Mucosa of descending colon (tissue), 3 donors: ENCODE data around the gene IL17RA. TPM values are rescaled to one million over a fixed set of nuclear protein-coding genes. Genes with fewer than 3 reads are reported as not detected.

Experiments used
- ATAC-seq: fragments of 200-7000 bp; cut with Tn5 transposase; one replicate; pipeline ENCODE4 v1.9.1; 2020; ENCODE audit warnings: mild to moderate bottlenecking, moderate library complexity
- DNase-seq, 3 donors: peaks; one replicate each; pipeline ENCODE4 v3.0.0-alpha.2; 2020
- H3K36me3 ChIP-seq: fragments of 200-600 bp; one replicate; pipeline ENCODE4 v1.8.0; 2021; ENCODE audit warnings: low read depth, mild to moderate bottlenecking
- H3K4me1 ChIP-seq: fragments of 200-600 bp; one replicate; pipeline ENCODE4 v1.8.0; 2021; ENCODE audit warnings: low read depth, mild to moderate bottlenecking
- H3K4me3 ChIP-seq: fragments of 200-600 bp; one replicate; pipeline ENCODE4 v1.8.0; 2021; ENCODE audit warnings: mild to moderate bottlenecking
- H3K9me3 ChIP-seq: fragments of 200-600 bp; one replicate; pipeline ENCODE4 v1.8.0; 2021; ENCODE audit warnings: mild to moderate bottlenecking
- intact Hi-C, 2 donors: fragments of 100-400 bp; cut with DNase I in 1 of 2; cut with micrococcal nuclease in 1 of 2; formaldehyde crosslinking; loops; one replicate each; pipeline versions ENCODE4 v1.11.0 to v1.11.1; 2022; cut with DNase I, micrococcal nuclease
- total RNA-seq, 3 donors: library from RNA; stranded (reverse); fragmentation: NEBNext Ultra II Directional in 2 of 3; extraction: Animal tissue kit (Norgen Biotek cat#: 25700) in 2 of 3; gene quantifications; one replicate each; pipeline versions ENCODE4 v1.2.1 to v1.2.4, GENCODE V29; 2021 to 2023
- TF ChIP-seq, protein P1 (sequence below): fragments of 200-600 bp; IDR thresholded peaks from one replicate; pipeline ENCODE4 v1.8.0; 2022; ENCODE audit warnings: antibody characterized with exemption, mild to moderate bottlenecking
- donor health status: DM: no; HTN: no; CAD: no; lungs with moderate emphysema.
- donor health status: DM: no; HTN: no; CAD: no.
- donor health status: DM: no; HTN: yes; CAD: no.

IL17RA gene
- total RNA-seq, 3 donors from 2014 or later, result 15.4 to 21.5 (median 21.1) TPM

DNA sequence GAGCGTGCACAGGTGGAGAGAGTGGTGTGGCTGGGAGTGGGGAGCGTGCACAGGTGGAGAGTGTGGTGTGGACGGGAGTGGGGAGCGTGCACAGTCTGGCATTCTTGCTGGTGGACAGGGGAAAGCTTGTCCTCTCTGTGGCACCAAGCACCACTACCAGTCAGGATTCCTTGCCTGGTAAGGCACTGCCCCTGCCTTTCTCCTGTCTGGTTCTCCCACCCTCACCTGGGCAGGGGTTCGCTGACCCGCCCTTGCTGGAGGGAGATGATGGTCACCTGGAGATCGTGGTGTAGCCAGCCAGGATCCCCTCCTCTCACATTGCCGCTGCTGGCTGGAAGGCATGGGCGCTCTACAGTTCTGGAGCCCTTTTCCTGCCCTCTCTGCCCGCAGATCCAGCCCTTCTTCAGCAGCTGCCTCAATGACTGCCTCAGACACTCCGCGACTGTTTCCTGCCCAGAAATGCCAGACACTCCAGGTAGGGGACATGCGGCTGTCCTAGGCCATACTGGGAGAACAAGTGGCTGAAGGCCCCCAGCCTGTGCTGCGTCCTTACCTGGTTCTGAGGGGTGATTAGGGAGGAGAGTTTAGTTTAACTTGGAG lies 19.6 kb downstream of the IL17RA start:
- DNase-seq (no peak), ATAC-seq (no peak)
- TF ChIP-seq, protein P1, sequence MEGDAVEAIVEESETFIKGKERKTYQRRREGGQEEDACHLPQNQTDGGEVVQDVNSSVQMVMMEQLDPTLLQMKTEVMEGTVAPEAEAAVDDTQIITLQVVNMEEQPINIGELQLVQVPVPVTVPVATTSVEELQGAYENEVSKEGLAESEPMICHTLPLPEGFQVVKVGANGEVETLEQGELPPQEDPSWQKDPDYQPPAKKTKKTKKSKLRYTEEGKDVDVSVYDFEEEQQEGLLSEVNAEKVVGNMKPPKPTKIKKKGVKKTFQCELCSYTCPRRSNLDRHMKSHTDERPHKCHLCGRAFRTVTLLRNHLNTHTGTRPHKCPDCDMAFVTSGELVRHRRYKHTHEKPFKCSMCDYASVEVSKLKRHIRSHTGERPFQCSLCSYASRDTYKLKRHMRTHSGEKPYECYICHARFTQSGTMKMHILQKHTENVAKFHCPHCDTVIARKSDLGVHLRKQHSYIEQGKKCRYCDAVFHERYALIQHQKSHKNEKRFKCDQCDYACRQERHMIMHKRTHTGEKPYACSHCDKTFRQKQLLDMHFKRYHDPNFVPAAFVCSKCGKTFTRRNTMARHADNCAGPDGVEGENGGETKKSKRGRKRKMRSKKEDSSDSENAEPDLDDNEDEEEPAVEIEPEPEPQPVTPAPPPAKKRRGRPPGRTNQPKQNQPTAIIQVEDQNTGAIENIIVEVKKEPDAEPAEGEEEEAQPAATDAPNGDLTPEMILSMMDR, result no peak
- Histone ChIP-seq H3K36me3 (peaks cover 9% of the 10 kb centered on the region), H3K4me1 (peaks cover 2% of the 10 kb centered on the region), H3K4me3 (no peak overlapping the region), H3K9me3 (no peaks in the 10 kb centered on the region)
- intact Hi-C loops, result no loop called here

DNA sequence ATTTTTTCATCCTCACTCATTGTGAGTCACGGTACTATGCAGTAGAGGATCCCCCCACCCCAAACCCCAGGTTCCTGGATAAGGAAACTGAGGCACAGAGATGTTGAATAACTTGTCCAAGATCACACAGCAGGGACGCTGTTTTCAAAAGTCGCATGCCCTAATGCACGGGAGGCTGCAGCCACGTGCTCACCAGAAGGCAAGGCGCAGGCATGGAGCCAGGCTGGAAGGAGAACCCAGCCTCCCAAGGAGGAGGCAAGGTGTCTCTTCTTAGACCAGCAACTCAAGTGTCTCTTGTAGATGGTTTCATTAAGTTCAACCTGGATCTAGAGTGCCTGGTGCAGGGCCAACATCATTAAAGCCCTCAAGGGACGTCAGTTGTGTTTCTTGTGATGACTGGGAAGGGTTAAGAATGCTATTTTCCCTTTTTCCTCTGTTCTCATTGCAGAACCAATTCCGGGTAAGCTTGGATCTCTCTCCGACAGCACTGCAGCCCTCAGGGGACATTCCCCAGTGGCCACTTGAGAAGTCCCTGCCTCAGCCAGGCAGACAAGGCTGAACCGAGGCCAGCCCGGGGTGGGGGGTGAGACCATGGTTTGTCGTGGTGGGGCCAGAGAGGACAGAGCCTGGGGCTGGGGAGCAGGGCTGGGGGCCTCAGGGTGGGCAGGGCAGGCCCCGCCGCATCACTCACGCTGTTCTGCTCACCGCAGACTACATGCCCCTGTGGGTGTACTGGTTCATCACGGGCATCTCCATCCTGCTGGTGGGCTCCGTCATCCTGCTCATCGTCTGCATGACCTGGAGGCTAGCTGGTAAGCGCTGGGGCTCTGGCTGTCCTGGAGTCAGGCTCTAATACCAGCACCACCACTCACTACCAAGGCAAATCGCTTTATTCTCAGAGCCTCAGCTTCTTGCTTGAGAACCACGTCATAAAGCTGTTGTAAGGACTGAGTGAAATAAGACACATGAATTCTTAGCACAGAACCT lies 20.6 kb downstream of the IL17RA start:
- Histone ChIP-seq H3K4me1 (peaks cover 2% of the 10 kb centered on the region), H3K9me3 (no peaks in the 10 kb centered on the region), H3K4me3 (no peak overlapping the region), H3K36me3 (peaks cover 9% of the 10 kb centered on the region)
- TF ChIP-seq, protein P1, result no peak
- intact Hi-C loops, result no loop called here
- DNase-seq, result no peak
- ATAC-seq, result no peak

DNA sequence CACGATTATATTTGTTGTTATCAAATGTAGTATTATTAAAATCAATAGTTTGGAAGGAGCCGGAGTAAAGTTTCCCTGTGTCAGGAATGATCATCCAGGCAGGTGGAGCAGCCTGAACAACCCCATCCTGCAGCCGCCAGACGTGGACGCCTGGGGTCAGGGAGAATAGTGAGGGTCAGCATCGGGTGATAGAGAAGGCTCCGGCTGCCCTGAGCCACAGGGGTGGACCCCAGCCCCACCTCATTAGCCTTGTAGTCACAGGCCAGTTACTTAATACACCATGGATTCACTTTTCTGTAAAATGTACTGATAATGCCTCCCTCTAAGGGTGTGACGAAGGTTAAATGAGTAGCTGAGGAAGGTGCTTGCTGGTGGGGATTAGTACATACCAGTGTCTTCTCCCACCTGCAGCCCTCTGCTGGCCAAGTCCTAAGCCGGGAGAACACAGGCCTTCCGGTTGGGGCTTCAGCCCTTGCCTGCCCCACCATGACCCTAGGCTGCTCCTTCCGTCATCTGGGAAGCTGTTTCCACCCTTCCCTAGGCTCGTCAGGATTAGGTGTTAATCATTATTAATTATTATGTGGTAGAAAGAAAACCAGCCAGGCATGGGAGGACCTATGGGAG lies 21.5 kb downstream of the IL17RA start:
- no peaks in the 10 kb centered on the region for H3K4me1 ChIP-seq
- ATAC-seq, result peak; percentile 17
- peaks cover 9% of the 10 kb centered on the region for H3K36me3 ChIP-seq
- H3K9me3 ChIP-seq, result no peaks in the 10 kb centered on the region
- TF ChIP-seq, protein P1, result no peak
- intact Hi-C loops, result no loop called here
- DNase-seq, result no peak
- H3K4me3 ChIP-seq, result no peak overlapping the region

DNA sequence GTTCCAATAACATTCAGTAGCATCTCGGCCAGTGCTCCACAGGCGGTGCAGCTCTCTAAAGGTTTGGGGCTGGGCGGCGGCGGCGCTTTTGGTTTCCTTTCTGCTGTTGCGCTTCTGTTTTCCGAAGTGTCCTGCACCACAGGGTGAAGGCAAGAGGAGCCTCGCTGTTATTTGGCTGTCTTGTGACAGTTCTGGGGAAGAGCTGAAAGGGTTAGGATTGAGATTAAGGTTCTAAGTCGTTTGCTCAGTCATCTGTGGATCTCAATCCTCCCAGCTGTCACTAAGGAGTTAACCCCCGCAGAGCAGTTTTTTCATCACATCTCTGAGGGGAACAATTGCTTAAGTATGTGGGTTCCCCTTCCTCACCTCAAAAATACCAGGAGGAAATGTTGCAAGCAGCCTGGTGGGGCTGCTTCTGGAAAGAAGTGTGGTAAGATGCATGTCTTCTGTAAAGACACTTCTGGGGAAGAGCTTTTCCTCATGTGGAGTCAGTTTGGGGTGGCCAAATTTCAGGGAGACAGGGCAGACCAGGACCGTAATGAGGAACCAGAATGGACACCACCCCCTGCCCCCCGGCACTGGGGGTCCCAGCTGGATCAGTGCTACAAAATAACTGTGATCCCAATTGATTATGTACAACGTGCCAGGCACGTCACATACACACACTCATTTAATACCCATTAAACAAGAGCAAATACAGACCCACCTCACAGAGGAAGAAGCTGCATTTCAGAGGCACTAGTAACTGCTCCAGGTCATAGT lies 22.2 kb downstream of the IL17RA start:
- Histone ChIP-seq H3K36me3 (peaks cover 9% of the 10 kb centered on the region), H3K4me1 (no peaks in the 10 kb centered on the region), H3K9me3 (no peaks in the 10 kb centered on the region), H3K4me3 (no peak overlapping the region)
- no peak for DNase-seq
- ATAC-seq, result peak; percentile 23
- intact Hi-C loops, result no loop called here
- TF ChIP-seq, protein P1, result no peak

DNA sequence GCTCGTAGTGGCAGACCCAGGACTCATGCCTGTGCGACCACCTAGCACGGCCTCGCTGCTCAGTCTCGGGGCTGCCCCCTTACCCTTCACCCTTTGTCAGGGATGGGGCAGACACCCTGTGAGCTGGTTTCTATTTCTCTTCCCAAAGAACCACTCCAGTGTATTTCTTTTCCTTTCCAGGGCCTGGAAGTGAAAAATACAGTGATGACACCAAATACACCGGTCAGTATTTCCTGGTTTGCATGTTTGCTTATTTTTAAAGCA lies 22.7 kb downstream of the IL17RA start:
- H3K9me3 ChIP-seq, result no peaks in the 10 kb centered on the region
- DNase-seq (no peak), ATAC-seq (no peak)
- intact Hi-C loops, result no loop called here
- peaks cover 9% of the 10 kb centered on the region for H3K36me3 ChIP-seq
- H3K4me3 ChIP-seq, result no peak overlapping the region
- no peaks in the 10 kb centered on the region for H3K4me1 ChIP-seq
- TF ChIP-seq, protein P1, result no peak
